Large intestine (tissue), 1 donor: ENCODE data around the gene ARFGEF3. TPM values are rescaled to one million over a fixed set of nuclear protein-coding genes. Genes with fewer than 3 reads are reported as not detected.

ENCODE experiments used
- polyA plus RNA-seq: library from polyadenylated mRNA; unstranded; fragments of 120-200 nt; gene quantifications from one replicate; pipeline ENCODE4 v1.2.1, GENCODE V29; 2013

Gene ARFGEF3
- polyA plus RNA-seq, 1 donor, result 7.3 TPM

Other genes with a start within 250 kb of the ARFGEF3 start
- 77.6 TPM for gene PERP, start 54.5 kb upstream of the ARFGEF3 start, polyA plus RNA-seq
- not detected for gene PBOV1, start 56.6 kb downstream of the ARFGEF3 start, polyA plus RNA-seq
- 9.6 TPM for gene SMIM28, start 216.0 kb downstream of the ARFGEF3 start, polyA plus RNA-seq
- gene HEBP2, start 242.3 kb downstream of the ARFGEF3 start, polyA plus RNA-seq, result 31.6 TPM